HepG2 (cell line): ENCODE results near the gene TTF2. TPM values are rescaled to one million over a fixed set of nuclear protein-coding genes. Genes with fewer than 3 reads are reported as not detected.

ENCODE experiments used
- ATAC-seq: fragments of 200-7000 bp; cut with Tn5 transposase; 3 replicates; pipeline ENCODE4 v1.9.1; 2020; ENCODE audit warnings: mild to moderate bottlenecking, moderate library complexity
- BruUV-seq: library from RNA; stranded (reverse); fragments of 400-500 nt; replicated peaks from 2 replicates; lab custom pipeline; 2021; lab: Mats Ljungman, UMichigan
- CTCF ChIA-PET: fragments of 300-600 bp; formaldehyde crosslinking; extraction: SDS; loops from one replicate; lab custom pipeline; 2021; ENCODE audit warnings: low total read pairs, inconsistent platforms, low intra/inter-chr PET ratio; lab: Yijun Ruan, JAX
- POLR2A ChIA-PET: fragments of 350-600 bp; sonication (Branson Sonifier 250); formaldehyde crosslinking; loops from one replicate; lab custom pipeline; 2020; ENCODE audit warnings: antibody characterized with exemption, inconsistent platforms; lab: Yijun Ruan, JAX
- DNase-seq: peaks from one replicate; pipeline ENCODE4 v3.0.0-alpha.2; 2015; ENCODE audit warnings: low spot score
- FAIRE-seq: peaks from 3 replicates; lab custom pipeline; 2011; peaks lifted over from hg19 to GRCh38; lab: Jason Lieb, UNC
- H2AFZ ChIP-seq: one replicate; pipeline ENCODE4 v1.6.1; 2011; ENCODE audit warnings: low read length, inconsistent platforms
- H3K27ac ChIP-seq: fragments of 300-600 bp; 3 replicates; pipeline ENCODE4 v1.8.0; 2011; ENCODE audit warnings: mixed run types, mild to moderate bottlenecking, mixed read lengths, low read length, inconsistent platforms; ENCODE audit not compliant: insufficient read depth; ENCODE audit errors: extremely low read length
- H3K27me3 ChIP-seq, 2 experiments: fragments of 200-600 bp in 1 of 2; 2 replicates in 1 of 2; 3 replicates in 1 of 2; pipeline versions ENCODE4 v1.6.0 to v1.8.0; 2011; ENCODE audit warnings: low read length in 2 of 2, mild to moderate bottlenecking in 2 of 2, moderate library complexity in 2 of 2, inconsistent platforms in 1 of 2; ENCODE audit not compliant: insufficient read depth in 2 of 2, control insufficient read depth in 1 of 2
- H3K36me3 ChIP-seq, 2 experiments: fragments of 200-600 bp in 1 of 2; replicated peaks in 1 of 2; 2 replicates in 1 of 2; 3 replicates in 1 of 2; pipeline versions ENCODE4 v1.5.1 to v1.8.0; 2011; ENCODE audit warnings: low read length in 2 of 2, inconsistent platforms in 1 of 2; ENCODE audit not compliant: insufficient read depth in 2 of 2, control insufficient read depth in 1 of 2
- H3K4me1 ChIP-seq: 2 replicates; pipeline ENCODE4 v1.5.1; 2012; ENCODE audit warnings: low read length, inconsistent platforms; ENCODE audit not compliant: insufficient read depth
- H3K4me2 ChIP-seq: 2 replicates; pipeline ENCODE4 v1.6.0; 2011; ENCODE audit warnings: low read depth, low read length, inconsistent platforms
- H3K4me3 ChIP-seq, 3 experiments: fragments of 200-600 bp in 1 of 3; sonication (generic), shearing (Covaris generic) in 1 of 3; replicated peaks in 1 of 3; 2 replicates each; pipeline ENCODE4 v1.5.1; 2011 to 2016; ENCODE audit warnings: low read length in 3 of 3, inconsistent platforms in 2 of 3, low read depth in 2 of 3, mild to moderate bottlenecking in 2 of 3, control low read depth in 1 of 3, mixed read lengths in 1 of 3; ENCODE audit not compliant: insufficient read depth in 1 of 3
- H3K79me2 ChIP-seq: one replicate; pipeline ENCODE4 v1.6.1; 2011; ENCODE audit warnings: low read length, inconsistent platforms; ENCODE audit not compliant: insufficient read depth
- H3K9ac ChIP-seq: 2 replicates; pipeline ENCODE4 v1.6.0; 2011; ENCODE audit warnings: mild to moderate bottlenecking, low read depth, low read length, inconsistent platforms; ENCODE audit not compliant: insufficient read depth
- H3K9me3 ChIP-seq: 2 replicates; pipeline ENCODE4 v1.5.1; 2012; ENCODE audit warnings: mild to moderate bottlenecking, low read length
- H4K20me1 ChIP-seq: 2 replicates; pipeline ENCODE4 v1.6.0; 2011; ENCODE audit warnings: inconsistent platforms, mild to moderate bottlenecking, low read length, moderate library complexity; ENCODE audit not compliant: insufficient read depth
- BCL6 ChIP-seq: IDR thresholded peaks from 2 replicates; pipeline ENCODE4 v1.6.1; 2016; ENCODE audit warnings: missing genetic modification reagents, missing compliant biosample characterization
- EZH2 ChIP-seq: conservative IDR thresholded peaks from 2 replicates; pipeline ENCODE4 v1.6.1; 2012; ENCODE audit warnings: mild to moderate bottlenecking, low read depth, low read length, moderate library complexity
- GLI4 ChIP-seq: sonication (generic); formaldehyde crosslinking; IDR thresholded peaks from 2 replicates; pipeline ENCODE4 v1.5.1; 2020; ENCODE audit warnings: missing genetic modification reagents, mild to moderate bottlenecking, moderate library complexity, borderline replicate concordance
- KAT8 ChIP-seq: IDR thresholded peaks from 2 replicates; pipeline ENCODE4 v1.6.1; 2016; ENCODE audit warnings: missing genetic modification reagents, missing compliant biosample characterization
- KMT2A ChIP-seq: sonication (generic); formaldehyde crosslinking; IDR thresholded peaks from 2 replicates; pipeline ENCODE4 v1.4.0; 2020; ENCODE audit warnings: missing genetic modification reagents
- MNT ChIP-seq: fragments of 450-650 bp; IDR thresholded peaks from 2 replicates; pipeline ENCODE4 v1.6.1; 2016
- MTA3 ChIP-seq: sonication (generic); formaldehyde crosslinking; IDR thresholded peaks from 2 replicates; pipeline ENCODE4 v1.4.0; 2020; ENCODE audit warnings: missing genetic modification reagents
- MXI1 ChIP-seq: IDR thresholded peaks from 3 replicates; pipeline ENCODE4 v1.6.1; 2012; ENCODE audit warnings: low read depth, low read length, inconsistent platforms, borderline replicate concordance
- PAF1 ChIP-seq: IDR thresholded peaks from 2 replicates; pipeline ENCODE4 v1.6.1; 2016; ENCODE audit warnings: missing genetic modification reagents, missing compliant biosample characterization
- SETDB1 ChIP-seq: sonication (generic); formaldehyde crosslinking; IDR thresholded peaks from 2 replicates; pipeline ENCODE4 v1.5.1; 2020; ENCODE audit warnings: missing genetic modification reagents, mild to moderate bottlenecking, borderline replicate concordance
- STAT6 ChIP-seq: sonication (generic); formaldehyde crosslinking; IDR thresholded peaks from 2 replicates; pipeline ENCODE4 v1.4.0; 2020; ENCODE audit warnings: missing genetic modification reagents, mild to moderate bottlenecking, borderline replicate concordance
- TRIM24 ChIP-seq: sonication (generic); formaldehyde crosslinking; IDR thresholded peaks from 2 replicates; pipeline ENCODE4 v1.8.0; 2022; ENCODE audit warnings: mild to moderate bottlenecking, missing genetic modification reagents
- ZNF234 ChIP-seq: sonication (generic); formaldehyde crosslinking; conservative IDR thresholded peaks from 2 replicates; pipeline ENCODE4 v1.5.1; 2020; ENCODE audit warnings: mild to moderate bottlenecking, missing genetic modification reagents
- ZNF614 ChIP-seq: IDR thresholded peaks from 2 replicates; pipeline ENCODE4 v1.6.1; 2018; ENCODE audit warnings: missing biosample characterization, missing genetic modification reagents, inconsistent platforms, borderline replicate concordance
- ZNF784 ChIP-seq: sonication (generic); formaldehyde crosslinking; IDR thresholded peaks from 2 replicates; pipeline ENCODE4 v1.5.1; 2020; ENCODE audit warnings: missing genetic modification reagents, mild to moderate bottlenecking, borderline replicate concordance
- WGBS: methylation state at CpG from one replicate; pipeline ENCODE4 v1.1.6; 2017; ENCODE audit warnings: low lambda C conversion rate; 5-methylcytosine and 5-hydroxymethylcytosine counted together
- in situ Hi-C: cut with HindIII; loops from 2 replicates; pipeline ENCODE4 v1.10.0; 2017; ENCODE audit warnings: low pct_unique_long_range_greater_than_20kb; ENCODE audit not compliant: extremely low pct_ligation_motif_present
- intact Hi-C: fragments of 100-400 bp; cut with micrococcal nuclease; formaldehyde crosslinking; loops from one replicate; pipeline ENCODE4 v1.10.0; 2022; ENCODE audit not compliant: unreplicated experiment
- polyA plus RNA-seq, 8 experiments: library from polyadenylated mRNA; depleted of rRNA in 3 of 8; stranded (reverse) in 7 of 8; unstranded in 1 of 8; fragments of >200 nt; fragmentation: Illumina TruSeq in 4 of 8; extraction: Trizol in 4 of 8; gene quantifications; 2 replicates each; pipeline versions ENCODE4 v1.2.1 to v1.2.3, GENCODE V29; 2011 to 2016; ENCODE audit warnings: low read depth in 4 of 8, missing spikeins in 1 of 8, mixed read lengths in 1 of 8; ENCODE audit not compliant: insufficient read depth in 1 of 8
- total RNA-seq, 5 experiments: library from RNA; depleted of rRNA; stranded (reverse); fragments of >200 nt; fragmentation: Illumina TruSeq; extraction: Trizol; gene quantifications; 2 replicates each; pipeline ENCODE4 v1.2.3, GENCODE V29; 2016; ENCODE audit warnings: low read depth in 1 of 5

Gene TTF2
- total and polyA plus RNA-seq, 2 of the 13 experiments (the other 11 are each of a cell fraction or from before 2014, with no cell fraction given), result 12.8 to 48.9 TPM

- H3K27ac ChIP-seq, result no peak overlapping the region
- CTCF ChIA-PET, result no interaction called here
- intact Hi-C loops, result no loop called here
- no peaks in the 10 kb centered on the region for H4K20me1 ChIP-seq
- no peaks in the 10 kb centered on the region for H3K36me3 ChIP-seq
- in situ Hi-C loops, result loop anchor here (25.0 kb wide), 1 partner anchor 151 kb away; no protein-coding TSS in a partner anchor
- DNase-seq, result no peak
- H3K4me3 ChIP-seq, result no peak overlapping the region
- POLR2A ChIA-PET, result no interaction called here
- no peak overlapping the region for H3K4me2 ChIP-seq
- 100% methylated on average over 2 of the region's 2 CpGs for WGBS
- no peak overlapping the region for H3K9ac ChIP-seq
- no peak for ATAC-seq
- FAIRE-seq, result no peak
- H3K27me3 ChIP-seq, result no peaks in the 10 kb centered on the region
- H3K79me2 ChIP-seq, result no peaks in the 10 kb centered on the region
- no peak for TF ChIP-seq BCL6 (CRISPR knock-in tag)
- no peak for TF ChIP-seq PAF1 (CRISPR knock-in tag)
- no peak for TF ChIP-seq MTA3
- no peak for TF ChIP-seq KMT2A (CRISPR knock-in tag)
- TF ChIP-seq EZH2, result no peak
- no peak for TF ChIP-seq ZNF784 (CRISPR knock-in tag)
- TF ChIP-seq ZNF234 (CRISPR knock-in tag), result no peak
- no peak for TF ChIP-seq MXI1
- TF ChIP-seq STAT6 (CRISPR knock-in tag), result no peak
- no peak for TF ChIP-seq TRIM24 (CRISPR knock-in tag)
- no peak for TF ChIP-seq GLI4 (CRISPR knock-in tag)
- no peak for TF ChIP-seq MNT
- TF ChIP-seq KAT8 (CRISPR knock-in tag), result no peak
- TF ChIP-seq ZNF614, result no peak
- TF ChIP-seq SETDB1, result no peak
- TF ChIP-seq, all 625 proteins: peak for 0
- H3K9me3 ChIP-seq, result no peaks in the 10 kb centered on the region
- no peak overlapping the region for H2AFZ ChIP-seq
- H3K4me1 ChIP-seq, result no peaks in the 10 kb centered on the region
- BruUV-seq, result no TSS peak
Measured at GRCh38 chr1:117136749-117137148, 76.6 kb downstream of the TTF2 start.
